AG04450 (cell line): ENCODE measurements around the gene GAREM1. TPM values are rescaled to one million over a fixed set of nuclear protein-coding genes. Genes with fewer than 3 reads are reported as not detected.
"Not testable (repeated sequence)": the region's sequence is repeated elsewhere in the genome, so short reads cannot be mapped to it uniquely, and the experiment has no call there.

Source experiments
- CTCF ChIA-PET: fragments of 300-600, 350-600 bp; formaldehyde crosslinking; extraction: SDS; loops from one replicate; lab custom pipeline; 2022; ENCODE audit warnings: antibody characterized with exemption, inconsistent platforms; lab: Charles Lee
- POLR2A ChIA-PET: fragments of 350-600 bp; formaldehyde crosslinking; extraction: SDS; loops from one replicate; lab custom pipeline; 2021; ENCODE audit warnings: antibody characterized with exemption, inconsistent platforms; lab: Yijun Ruan, JAX
- DNase-seq: peaks from one replicate; pipeline ENCODE4 v3.0.0-alpha.2; 2011; ENCODE audit warnings: low read depth, low spot score
- H3K27ac ChIP-seq: one replicate; pipeline ENCODE4 v1.5.1; 2012; ENCODE audit warnings: low read depth, low read length, control low read depth
- H3K27me3 ChIP-seq: one replicate; pipeline ENCODE4 v1.6.0; 2012; ENCODE audit warnings: low read length; ENCODE audit not compliant: control insufficient read depth, insufficient read depth
- H3K4me3 ChIP-seq: 2 replicates; pipeline ENCODE4 v1.5.1; 2011; ENCODE audit warnings: mild to moderate bottlenecking, low read depth, low read length, control low read depth
- H3K9me3 ChIP-seq: 2 replicates; pipeline ENCODE4 v1.5.1; 2012; ENCODE audit warnings: low read length; ENCODE audit not compliant: control insufficient read depth, insufficient read depth
- polyA plus RNA-seq: library from polyadenylated mRNA; depleted of rRNA; stranded (reverse); fragments of >200 nt; gene quantifications from 2 replicates; pipeline ENCODE4 v1.2.3, GENCODE V29; 2011
- TF ChIP-seq, protein P1 (sequence below): IDR thresholded peaks from 2 replicates; pipeline ENCODE4 v1.5.1; 2011; ENCODE audit warnings: low read depth, low read length, control low read depth, inconsistent platforms

Gene GAREM1
- polyA plus RNA-seq, 1 experiment: 3.4 TPM

DNA sequence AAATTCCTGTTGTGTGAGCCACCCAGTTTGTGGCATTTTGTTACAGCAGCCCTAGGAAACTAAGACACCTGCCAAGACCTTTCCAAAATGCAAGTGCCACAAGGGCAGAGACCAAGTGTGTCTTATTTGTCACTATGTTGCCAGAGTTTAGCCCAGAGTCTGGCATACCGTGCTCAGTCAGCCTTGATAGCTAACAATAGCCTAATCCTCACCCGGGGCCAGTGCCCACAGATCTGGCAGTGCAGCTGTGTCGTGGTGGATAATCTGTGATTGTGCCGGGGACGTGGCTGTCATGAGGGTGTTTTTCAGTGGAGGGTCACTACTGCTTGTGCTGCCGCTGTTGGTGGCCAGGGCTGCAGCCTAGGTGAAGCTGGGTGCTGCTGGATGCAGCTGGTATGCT lies 227.3 kb downstream of the GAREM1 start:
- peaks cover 4% of the 10 kb centered on the region for H3K27me3 ChIP-seq
- no peak overlapping the region for H3K27ac ChIP-seq
- H3K9me3 ChIP-seq: no peaks in the 10 kb centered on the region
- DNase-seq: no peak
- TF ChIP-seq, protein P1, sequence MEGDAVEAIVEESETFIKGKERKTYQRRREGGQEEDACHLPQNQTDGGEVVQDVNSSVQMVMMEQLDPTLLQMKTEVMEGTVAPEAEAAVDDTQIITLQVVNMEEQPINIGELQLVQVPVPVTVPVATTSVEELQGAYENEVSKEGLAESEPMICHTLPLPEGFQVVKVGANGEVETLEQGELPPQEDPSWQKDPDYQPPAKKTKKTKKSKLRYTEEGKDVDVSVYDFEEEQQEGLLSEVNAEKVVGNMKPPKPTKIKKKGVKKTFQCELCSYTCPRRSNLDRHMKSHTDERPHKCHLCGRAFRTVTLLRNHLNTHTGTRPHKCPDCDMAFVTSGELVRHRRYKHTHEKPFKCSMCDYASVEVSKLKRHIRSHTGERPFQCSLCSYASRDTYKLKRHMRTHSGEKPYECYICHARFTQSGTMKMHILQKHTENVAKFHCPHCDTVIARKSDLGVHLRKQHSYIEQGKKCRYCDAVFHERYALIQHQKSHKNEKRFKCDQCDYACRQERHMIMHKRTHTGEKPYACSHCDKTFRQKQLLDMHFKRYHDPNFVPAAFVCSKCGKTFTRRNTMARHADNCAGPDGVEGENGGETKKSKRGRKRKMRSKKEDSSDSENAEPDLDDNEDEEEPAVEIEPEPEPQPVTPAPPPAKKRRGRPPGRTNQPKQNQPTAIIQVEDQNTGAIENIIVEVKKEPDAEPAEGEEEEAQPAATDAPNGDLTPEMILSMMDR: no peak
- CTCF ChIA-PET: interaction anchor here (1.1 kb wide), 1 partner anchor 309 kb away, joined by 3 read pairs; no protein-coding TSS in a partner anchor
- POLR2A ChIA-PET: no interaction called here
- no peak overlapping the region for H3K4me3 ChIP-seq

DNA sequence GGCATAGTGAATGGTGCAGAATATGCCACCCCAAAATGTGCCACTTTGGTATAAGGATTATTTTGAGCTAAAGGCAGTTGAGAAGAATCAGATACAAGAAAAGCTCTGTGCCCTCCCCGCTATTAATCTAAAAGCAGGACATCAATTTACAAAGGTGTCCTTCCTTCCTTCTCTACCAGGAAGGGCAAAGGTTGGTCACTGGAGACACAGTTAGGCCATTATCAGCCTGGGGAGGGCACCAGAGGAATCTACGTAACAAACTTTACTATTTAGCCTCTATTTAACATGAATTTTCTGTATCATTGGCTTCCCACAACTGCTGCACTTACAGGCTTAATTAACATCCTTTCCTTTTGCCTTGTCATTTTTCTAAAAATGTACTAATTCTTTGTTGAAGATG lies 228.3 kb downstream of the GAREM1 start:
- Histone ChIP-seq H3K27me3 (peaks cover 4% of the 10 kb centered on the region), H3K27ac (no peak overlapping the region), H3K9me3 (no peaks in the 10 kb centered on the region), H3K4me3 (no peak overlapping the region)
- POLR2A ChIA-PET: no interaction called here
- CTCF ChIA-PET: interaction anchor here (2.0 kb wide), 1 partner anchor 229 kb away, joined by 9 read pairs; the partner anchor contains the start of gene GAREM1
- TF ChIP-seq, protein P1: no peak
- no peak for DNase-seq

DNA sequence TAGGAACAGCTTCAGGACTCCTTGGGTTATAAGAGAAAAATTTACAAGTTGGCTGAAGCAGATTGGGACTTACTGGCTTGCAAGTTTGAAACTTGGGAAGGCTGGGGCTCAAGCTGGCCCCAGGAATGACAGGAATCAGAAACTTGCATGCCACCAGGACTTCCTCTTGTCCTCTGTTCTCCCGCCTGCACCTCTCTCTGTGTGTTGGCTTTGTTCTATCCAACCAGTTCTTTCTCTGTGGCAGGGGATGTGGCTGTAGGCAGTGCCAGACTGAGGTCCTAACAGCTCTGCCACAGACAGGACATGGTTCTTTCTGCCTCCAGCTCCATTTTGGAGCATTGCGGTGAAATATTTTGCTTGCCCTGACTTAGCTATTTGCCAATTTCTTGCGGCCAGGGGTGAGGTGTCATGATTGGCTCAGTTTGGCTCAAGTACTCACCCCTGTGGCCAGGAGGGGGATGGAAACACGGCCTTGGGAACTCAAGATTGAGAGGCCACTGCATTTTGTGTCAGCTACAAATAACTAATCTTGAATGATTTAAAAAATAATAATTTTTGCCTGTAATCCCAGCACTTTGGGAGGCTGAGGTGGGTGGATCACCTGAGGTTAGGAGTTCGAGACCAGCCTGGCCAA lies 231.9 kb downstream of the GAREM1 start:
- Histone ChIP-seq H3K9me3 (no peaks in the 10 kb centered on the region), H3K4me3 (no peak overlapping the region), H3K27ac (no peak overlapping the region), H3K27me3 (peaks cover 4% of the 10 kb centered on the region)
- DNase-seq: no peak
- CTCF ChIA-PET: interaction anchor here (1.3 kb wide), 1 partner anchor 232 kb away, joined by 4 read pairs; the partner anchor contains the start of gene GAREM1
- POLR2A ChIA-PET: no interaction called here
- TF ChIP-seq, protein P1: no peak

DNA sequence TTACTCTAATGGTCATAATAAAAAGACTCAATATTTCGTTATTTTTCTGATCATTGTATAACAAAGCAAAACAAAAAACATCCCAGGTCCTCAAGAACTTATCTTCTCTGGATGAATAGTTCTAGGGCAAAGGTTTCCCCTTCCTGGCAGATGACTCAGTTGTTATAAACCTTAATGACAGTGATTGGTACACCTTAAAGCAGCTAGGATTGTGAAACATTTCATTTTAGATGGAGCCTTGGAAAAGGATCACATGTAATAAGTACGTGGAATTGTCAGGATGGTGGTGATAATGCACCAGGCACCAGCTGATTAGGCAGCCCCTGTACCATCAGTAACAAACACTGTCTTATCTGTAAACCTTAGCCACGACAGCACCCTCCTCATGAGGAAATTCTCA lies 233.6 kb downstream of the GAREM1 start:
- ChIA-PET POLR2A (no interaction called here), CTCF (no interaction called here)
- H3K27me3 ChIP-seq: no peaks in the 10 kb centered on the region
- no peak overlapping the region for H3K27ac ChIP-seq
- H3K4me3 ChIP-seq: no peak overlapping the region
- H3K9me3 ChIP-seq: no peaks in the 10 kb centered on the region
- no peak for DNase-seq
- TF ChIP-seq, protein P1: no peak

DNA sequence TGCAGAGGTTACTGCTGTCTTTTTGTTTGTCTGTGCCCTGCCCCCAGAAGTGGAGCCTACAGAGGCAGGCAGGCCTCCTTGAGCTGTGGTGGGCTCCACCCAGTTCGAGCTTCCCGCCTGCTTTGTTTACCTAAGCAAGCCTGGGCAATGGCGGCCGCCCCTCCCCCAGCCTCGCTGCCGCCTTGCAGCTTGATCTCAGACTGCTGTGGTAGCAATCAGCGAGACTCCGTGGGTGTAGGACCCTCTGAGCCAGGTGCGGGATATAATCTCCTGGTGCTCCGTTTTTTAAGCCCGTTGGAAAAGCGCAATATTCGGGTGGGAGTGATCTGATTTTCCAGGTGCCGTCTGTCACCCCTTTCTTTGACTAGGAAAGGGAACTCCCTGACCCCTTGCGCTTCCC lies 237.3 kb downstream of the GAREM1 start:
- H3K4me3 ChIP-seq, H3K9me3 ChIP-seq, CTCF ChIA-PET, POLR2A ChIA-PET, H3K27ac ChIP-seq, H3K27me3 ChIP-seq, DNase-seq: not testable (repeated sequence)
